Activated T-helper 9 cell treated with anti-CD3 and anti-CD28 coated beads, Interleukin-2, amount 50 U/mL, for 16 hours (primary cell): ENCODE results near the gene LPP.

ENCODE experiments used
- DNase-seq: peaks from one replicate; pipeline ENCODE4 v3.0.0-alpha.2; 2020; ENCODE audit warnings: low read depth

The LPP gene

GRCh38 chr3:188362405-188362831 lies 208.5 kb downstream of the LPP start:
- no peak for DNase-seq

GRCh38 chr3:188365184-188365583 lies 211.2 kb downstream of the LPP start:
- DNase-seq: no peak

- DNase-seq: no peak
Measured at GRCh38 chr3:188365988-188366698, 212.2 kb downstream of the LPP start.

GRCh38 chr3:188367678-188368077 lies 213.7 kb downstream of the LPP start:
- DNase-seq: no peak

- DNase-seq: no peak
Measured at GRCh38 chr3:188369526-188369925, 215.6 kb downstream of the LPP start.

GRCh38 chr3:188370081-188370830 lies 216.3 kb downstream of the LPP start:
- no peak for DNase-seq

GRCh38 chr3:188378786-188379185 lies 224.8 kb downstream of the LPP start:
- DNase-seq: no peak

GRCh38 chr3:188380252-188380651 lies 226.3 kb downstream of the LPP start:
- DNase-seq: no peak

- DNase-seq: no peak
Measured at GRCh38 chr3:188380722-188381121, 226.8 kb downstream of the LPP start.

- DNase-seq: no peak
Measured at GRCh38 chr3:188383748-188384147, 229.8 kb downstream of the LPP start.

GRCh38 chr3:188385295-188385694 lies 231.3 kb downstream of the LPP start:
- no peak for DNase-seq

GRCh38 chr3:188389711-188390342 lies 235.9 kb downstream of the LPP start:
- DNase-seq: no peak

- DNase-seq: no peak
Measured at GRCh38 chr3:188390343-188390718, 236.4 kb downstream of the LPP start.

GRCh38 chr3:188390775-188391443 lies 237.0 kb downstream of the LPP start:
- no peak for DNase-seq

GRCh38 chr3:188391592-188391991 lies 237.6 kb downstream of the LPP start:
- DNase-seq: no peak

GRCh38 chr3:188392076-188392475 lies 238.1 kb downstream of the LPP start:
- no peak for DNase-seq

GRCh38 chr3:188394623-188395022 lies 240.7 kb downstream of the LPP start:
- no peak for DNase-seq

- DNase-seq: no peak
Measured at GRCh38 chr3:188396251-188396650, 242.3 kb downstream of the LPP start.

- DNase-seq: no peak
Measured at GRCh38 chr3:188396900-188397299, 242.9 kb downstream of the LPP start.

- DNase-seq: no peak
Measured at GRCh38 chr3:188397766-188398705, 244.1 kb downstream of the LPP start.

GRCh38 chr3:188400494-188401243 lies 246.7 kb downstream of the LPP start:
- DNase-seq: no peak
